GM23338 (cell line): ENCODE data around the gene RAB17. TPM values are rescaled to one million over a fixed set of nuclear protein-coding genes. Genes with fewer than 3 reads are reported as not detected.
A peak's percentile ranks its signal among the peaks of the same experiment; 100 is the strongest.

Source experiments
- ATAC-seq: fragments of 200-7000 bp; cut with Tn5 transposase; 3 replicates; pipeline ENCODE4 v1.9.1; 2020
- DNase-seq: peaks from one replicate; pipeline ENCODE4 v3.0.0-alpha.2; 2015; ENCODE audit warnings: low spot score
- H2AFZ ChIP-seq: fragments of 200-600 bp; sonication (generic); 2 replicates; pipeline ENCODE4 v1.8.0; 2016; ENCODE audit warnings: antibody characterized with exemption, mild to moderate bottlenecking, moderate library complexity
- H3F3A ChIP-seq: fragments of 200-600 bp; sonication (generic); replicated peaks from 2 replicates; pipeline ENCODE4 v1.8.0; 2017; ENCODE audit warnings: antibody characterized with exemption, mixed run types, low read depth
- H3K27ac ChIP-seq: fragments of 200-600 bp; sonication (generic); 2 replicates; pipeline ENCODE4 v1.6.1; 2016; ENCODE audit warnings: low read depth
- H3K27me3 ChIP-seq: fragments of 200-600 bp; sonication (generic); 2 replicates; pipeline ENCODE4 v1.8.0; 2016; ENCODE audit warnings: mild to moderate bottlenecking, mixed run types, moderate library complexity; ENCODE audit not compliant: insufficient read depth
- H3K36me3 ChIP-seq: fragments of 200-600 bp; sonication (generic); 2 replicates; pipeline ENCODE4 v1.8.0; 2016; ENCODE audit warnings: mild to moderate bottlenecking; ENCODE audit not compliant: insufficient read depth
- H3K4me1 ChIP-seq: fragments of 200-600 bp; sonication (generic); 2 replicates; pipeline ENCODE4 v1.8.0; 2016; ENCODE audit warnings: mild to moderate bottlenecking, moderate library complexity; ENCODE audit not compliant: insufficient read depth
- H3K4me2 ChIP-seq: fragments of 200-600 bp; sonication (generic); 2 replicates; pipeline ENCODE4 v1.7.1; 2017; ENCODE audit warnings: mixed run types
- H3K4me3 ChIP-seq: fragments of 200-600 bp; sonication (generic); 2 replicates; pipeline ENCODE4 v1.6.1; 2016; ENCODE audit warnings: mixed run types
- H3K79me2 ChIP-seq: fragments of 200-600 bp; sonication (generic); replicated peaks from 2 replicates; pipeline ENCODE4 v1.8.0; 2017; ENCODE audit warnings: mild to moderate bottlenecking; ENCODE audit not compliant: insufficient read depth
- H3K9me2 ChIP-seq: fragments of 200-600 bp; sonication (generic); 2 replicates; pipeline ENCODE4 v1.8.0; 2017; ENCODE audit not compliant: insufficient read depth
- H4K20me1 ChIP-seq: fragments of 200-600 bp; sonication (generic); replicated peaks from 2 replicates; pipeline ENCODE4 v1.8.0; 2017; ENCODE audit warnings: mild to moderate bottlenecking; ENCODE audit not compliant: insufficient read depth
- H3K27ac Mint-ChIP-seq: 2 replicates; pipeline ENCODE4 v1.8.0; 2020; ENCODE audit warnings: inconsistent platforms, mild to moderate bottlenecking, moderate library complexity, mixed read lengths
- H3K27me3 Mint-ChIP-seq: 3 replicates; pipeline ENCODE4 v1.8.0; 2022; ENCODE audit warnings: low read depth, mild to moderate bottlenecking, moderate library complexity, mixed read lengths, inconsistent platforms; ENCODE audit not compliant: insufficient read depth, poor library complexity
- H3K36me3 Mint-ChIP-seq: 3 replicates; pipeline ENCODE4 v1.8.0; 2021; ENCODE audit warnings: low read depth, mild to moderate bottlenecking, inconsistent platforms, moderate library complexity, mixed read lengths
- H3K4me1 Mint-ChIP-seq: 3 replicates; pipeline ENCODE4 v1.8.0; 2020; ENCODE audit warnings: mild to moderate bottlenecking, inconsistent platforms, mixed read lengths
- H3K4me3 Mint-ChIP-seq: 3 replicates; pipeline ENCODE4 v1.8.0; 2021; ENCODE audit warnings: moderate library complexity, mild to moderate bottlenecking, inconsistent platforms, mixed read lengths
- H3K9me3 Mint-ChIP-seq: 3 replicates; pipeline ENCODE4 v1.8.0; 2020; ENCODE audit warnings: moderate library complexity, mild to moderate bottlenecking, inconsistent platforms, mixed read lengths
- CREB1 ChIP-seq: fragments of 250-450 bp; sonication (Bioruptor Pico); IDR thresholded peaks from 2 replicates; pipeline ENCODE4 v1.5.0; 2020; ENCODE audit warnings: low read depth, mild to moderate bottlenecking, moderate library complexity
- ETS1 ChIP-seq: IDR thresholded peaks from 2 replicates; pipeline ENCODE4 v1.6.1; 2016; ENCODE audit warnings: antibody characterized with exemption
- POLR2AphosphoS5 ChIP-seq: IDR thresholded peaks from 2 replicates; pipeline ENCODE4 v1.6.1; 2016; ENCODE audit warnings: antibody characterized with exemption, low read depth
- ZNF462 ChIP-seq: fragments of 250-450 bp; sonication (Bioruptor Pico); IDR thresholded peaks from 2 replicates; pipeline ENCODE4 v1.5.0; 2020; ENCODE audit warnings: mild to moderate bottlenecking, moderate library complexity
- polyA plus RNA-seq: library from polyadenylated mRNA; unstranded; fragments of >200 nt; fragmentation: Nextera tagmentation; extraction: Ambion mirVana; gene quantifications from 2 replicates; pipeline ENCODE4 v1.2.1, GENCODE V29; 2016
- total RNA-seq: library from RNA; depleted of rRNA; stranded (reverse); fragments of >200 nt; shearing (Covaris generic); gene quantifications from 2 replicates; pipeline ENCODE4 v1.2.3, GENCODE V29; 2014

RAB17 gene
- total and polyA plus RNA-seq, 2 experiments from 2014 or later: 22.4 to 26.9 TPM

GRCh38 chr2:237615631-237616249 is 25.2 kb upstream of the RAB17 start:
- Mint-ChIP-seq H3K27me3 (peaks cover 22% of the 10 kb centered on the region), H3K4me3 (no peak overlapping the region), H3K4me1 (peaks cover 46% of the 10 kb centered on the region), H3K27ac (no peak overlapping the region), H3K36me3 (no peaks in the 10 kb centered on the region), H3K9me3 (no peaks in the 10 kb centered on the region)
- no peak for TF ChIP-seq ZNF462 (CRISPR knock-in tag)
- TF ChIP-seq CREB1 (CRISPR knock-in tag): no peak
- TF ChIP-seq POLR2AphosphoS5: no peak
- no peak for TF ChIP-seq ETS1
- ATAC-seq: no peak
- no peak overlapping the region for H3K4me3 ChIP-seq
- H2AFZ ChIP-seq: peak overlapping the region; percentile 81; the same call in 1 of the 2 replicates
- peaks cover 8% of the 10 kb centered on the region; the same call in 1 of the 2 replicates for H3F3A ChIP-seq
- peak overlapping the region; percentile 46 for H3K4me2 ChIP-seq
- H3K4me1 ChIP-seq: peaks cover 35% of the 10 kb centered on the region
- H3K27ac ChIP-seq: peak overlapping the region; percentile 94; the same call in 1 of the 2 replicates
- peaks cover 8% of the 10 kb centered on the region; the same call in 1 of the 2 replicates for H3K9me2 ChIP-seq
- no peak for DNase-seq
- H4K20me1 ChIP-seq: no peaks in the 10 kb centered on the region
- no peaks in the 10 kb centered on the region for H3K27me3 ChIP-seq
- H3K79me2 ChIP-seq: no peaks in the 10 kb centered on the region
- H3K36me3 ChIP-seq: no peaks in the 10 kb centered on the region
